NCI-H2029 treated with DMSO at 0.1 percent for 48 hours (cell line): ENCODE results near the gene TEX28.
"Not testable (repeated sequence)": the region's sequence is repeated elsewhere in the genome, so short reads cannot be mapped to it uniquely, and the experiment has no call there.

Experiments used
- DNase-seq: peaks from one replicate; lab custom pipeline; 2025; lab: John Stamatoyannopoulos, UW

Gene TEX28

GRCh38 chrX:154247377-154248045 is 47.4 kb downstream of the TEX28 start:
- not testable (repeated sequence) for DNase-seq

GRCh38 chrX:154239982-154240503 is 54.9 kb downstream of the TEX28 start:
- not testable (repeated sequence) for DNase-seq

DNA sequence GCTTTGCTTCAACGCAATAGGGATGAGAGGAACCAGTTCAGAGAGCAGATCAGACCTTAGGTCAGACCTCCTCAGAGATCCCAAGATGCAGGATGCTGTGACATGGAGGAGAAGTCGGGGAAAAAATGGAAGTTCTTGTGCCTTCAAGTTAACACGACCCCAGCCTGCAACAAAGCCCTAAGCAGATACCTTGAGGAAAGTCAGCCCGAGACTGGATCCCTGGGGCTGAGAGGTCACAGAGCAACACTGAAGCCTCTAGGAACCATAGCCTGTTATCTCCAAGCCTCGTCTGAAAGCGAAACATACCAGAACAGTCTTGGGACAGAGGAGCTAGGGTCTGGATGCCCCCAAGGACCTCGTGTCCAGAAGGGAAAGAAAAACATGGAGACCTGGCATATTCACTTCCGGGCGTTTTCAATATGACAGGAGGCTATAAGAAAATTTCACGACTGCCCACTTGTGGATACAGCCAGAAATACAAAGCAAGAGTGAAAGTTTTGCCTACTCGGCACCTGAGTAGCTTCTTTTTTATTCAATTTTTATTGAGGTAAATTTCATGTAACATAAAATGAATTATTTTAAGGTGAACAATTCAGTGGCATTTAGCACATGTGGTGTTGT is 55.9 kb downstream of the TEX28 start:
- DNase-seq, result not testable (repeated sequence)

GRCh38 chrX:154233620-154234019 is 61.3 kb downstream of the TEX28 start:
- not testable (repeated sequence) for DNase-seq

- DNase-seq, result not testable (repeated sequence)
Observed at GRCh38 chrX:154231443-154231842, 63.5 kb downstream of the TEX28 start.

- not testable (repeated sequence) for DNase-seq
Observed at GRCh38 chrX:154226706-154227105, 68.2 kb downstream of the TEX28 start.

GRCh38 chrX:154225292-154225691 is 69.6 kb downstream of the TEX28 start:
- DNase-seq, result not testable (repeated sequence)
